Measurements from ENCODE around the gene PRRC2B.

Gene PRRC2B

DNA sequence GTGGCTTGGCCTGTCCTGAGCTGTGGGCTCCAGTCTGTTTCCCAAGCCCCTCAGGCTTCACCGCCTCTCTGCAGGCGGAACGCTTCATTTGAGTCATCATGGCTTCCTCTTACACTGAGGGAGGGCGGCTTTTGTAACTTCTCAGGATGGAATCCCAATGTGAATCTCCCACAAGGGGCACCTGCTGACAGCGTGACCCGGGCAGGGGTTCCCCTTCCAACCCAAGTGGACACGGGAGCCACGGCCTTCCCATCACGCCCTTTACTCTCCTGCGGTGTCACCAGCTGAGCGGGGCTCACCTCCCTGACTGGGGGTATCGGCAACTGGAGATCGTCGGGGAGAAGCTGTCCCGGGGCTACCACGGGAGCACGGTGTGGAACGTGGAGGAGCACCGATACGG, 124.7 kb downstream of the PRRC2B start:
- no peak overlapping the region for H3K27ac ChIP-seq (ENCODE audit: insufficient read depth in 1 of 2, low read depth in 1 of 2, low read length in 2 of 2, poor library complexity in 1 of 2, severe bottlenecking in 2 of 2)
- ChIA-PET CTCF (no interaction called here), POLR2A (no interaction called here)
- no peaks in the 10 kb centered on the region for H3K4me1 ChIP-seq (ENCODE audit: control extremely low read depth in 1 of 4, control insufficient read depth in 4 of 4, insufficient read depth in 4 of 4, low read length in 3 of 4)
- no peak overlapping the region for H3K4me3 ChIP-seq (ENCODE audit: control insufficient read depth in 1 of 7, extremely low read depth in 1 of 7, insufficient read depth in 4 of 7, low read depth in 2 of 7, low read length in 6 of 7)
- H3K36me3 ChIP-seq (ENCODE audit: control insufficient read depth in 4 of 4, insufficient read depth in 4 of 4, low read length in 3 of 4) = peaks cover 2 to 85% (median 67%) of the 10 kb centered on the region in 4 experiments
- WGBS (ENCODE audit: insufficient coverage) = 98% methylated on average over 20 of the region's 20 CpGs
- no peak for DNase-seq
- no peaks in the 10 kb centered on the region for H3K27me3 ChIP-seq (replicated peaks in 2 of 5; ENCODE audit: control insufficient read depth in 4 of 5, insufficient read depth in 5 of 5, low read length in 4 of 5)
- peaks cover 0 to 4% (median 0%) of the 10 kb centered on the region in 5 experiments for H3K9me3 ChIP-seq (ENCODE audit: control extremely low read depth in 1 of 5, control insufficient read depth in 4 of 5, insufficient read depth in 2 of 5, low read depth in 1 of 5, low read length in 4 of 5)

DNA sequence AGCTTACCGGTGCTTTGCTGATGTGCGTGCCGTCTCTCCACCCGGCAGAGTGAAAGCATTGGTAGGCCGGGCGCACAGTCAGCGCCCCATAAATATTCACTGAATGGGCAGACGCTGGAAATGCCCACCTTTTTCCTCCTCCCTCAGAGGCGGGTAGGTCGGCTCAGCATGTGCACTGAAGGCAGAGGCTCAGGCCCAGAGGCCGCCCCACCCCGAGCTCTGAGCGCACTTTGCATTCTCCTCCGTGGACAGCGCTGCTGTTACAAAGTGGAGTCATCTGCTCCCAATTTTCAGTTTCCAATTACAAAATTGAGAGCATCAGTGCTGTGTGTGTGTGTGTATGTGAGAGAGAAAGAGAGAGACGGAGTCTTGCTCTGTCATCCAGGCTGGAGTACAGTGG, 126.6 kb downstream of the PRRC2B start:
- CTCF ChIA-PET = no interaction called here

DNA sequence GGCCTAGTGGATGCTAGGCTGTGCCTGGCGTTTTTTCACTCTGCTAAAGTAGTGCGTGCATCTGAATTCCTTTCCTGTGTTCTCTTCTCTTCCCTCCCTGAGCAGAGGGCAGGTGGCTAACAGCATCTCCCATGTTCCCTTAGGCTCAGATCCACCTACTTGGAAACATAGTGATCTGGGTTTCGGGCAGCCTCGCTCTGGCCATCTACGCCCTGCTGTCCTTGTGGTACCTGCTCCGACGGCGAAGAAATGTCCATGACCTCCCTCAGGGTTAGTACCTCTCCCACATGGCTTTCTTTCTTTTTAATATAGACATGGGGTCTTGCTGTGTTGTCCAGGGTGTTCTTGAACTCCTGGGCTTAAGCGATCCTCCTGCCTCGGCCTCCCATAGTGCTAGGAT, 127.3 kb downstream of the PRRC2B start:
- H3K27ac ChIP-seq (ENCODE audit: insufficient read depth in 1 of 2, low read depth in 1 of 2, low read length in 2 of 2, poor library complexity in 1 of 2, severe bottlenecking in 2 of 2) = no peak overlapping the region
- no peaks in the 10 kb centered on the region for H3K27me3 ChIP-seq (replicated peaks in 2 of 5; ENCODE audit: control insufficient read depth in 4 of 5, insufficient read depth in 5 of 5, low read length in 4 of 5)
- no peaks in the 10 kb centered on the region for H3K9me3 ChIP-seq (ENCODE audit: control extremely low read depth in 1 of 5, control insufficient read depth in 4 of 5, insufficient read depth in 2 of 5, low read depth in 1 of 5, low read length in 4 of 5)
- no peak overlapping the region for H3K4me3 ChIP-seq (ENCODE audit: control insufficient read depth in 1 of 7, extremely low read depth in 1 of 7, insufficient read depth in 4 of 7, low read depth in 2 of 7, low read length in 6 of 7)
- H3K36me3 ChIP-seq (ENCODE audit: control insufficient read depth in 4 of 4, insufficient read depth in 4 of 4, low read length in 3 of 4) = peaks cover 6 to 90% (median 70%) of the 10 kb centered on the region in 4 experiments
- ChIA-PET POLR2A (no interaction called here), CTCF (no interaction called here)
- 99% methylated on average over 9 of the region's 10 CpGs for WGBS (ENCODE audit: insufficient coverage)
- DNase-seq = no peak
- H3K4me1 ChIP-seq (ENCODE audit: control extremely low read depth in 1 of 4, control insufficient read depth in 4 of 4, insufficient read depth in 4 of 4, low read length in 3 of 4) = no peaks in the 10 kb centered on the region

More for the DNA sequence above, 126.6 kb downstream of the PRRC2B start:
- Histone ChIP-seq H3K27me3 (replicated peaks in 2 of 5; ENCODE audit: control insufficient read depth in 4 of 5, insufficient read depth in 5 of 5, low read length in 4 of 5) (no peaks in the 10 kb centered on the region), H3K4me3 (ENCODE audit: control insufficient read depth in 1 of 7, extremely low read depth in 1 of 7, insufficient read depth in 4 of 7, low read depth in 2 of 7, low read length in 6 of 7) (no peak overlapping the region), H3K4me1 (ENCODE audit: control extremely low read depth in 1 of 4, control insufficient read depth in 4 of 4, insufficient read depth in 4 of 4, low read length in 3 of 4) (no peaks in the 10 kb centered on the region), H3K27ac (ENCODE audit: insufficient read depth in 1 of 2, low read depth in 1 of 2, low read length in 2 of 2, poor library complexity in 1 of 2, severe bottlenecking in 2 of 2) (no peak overlapping the region), H3K9me3 (ENCODE audit: control extremely low read depth in 1 of 5, control insufficient read depth in 4 of 5, insufficient read depth in 2 of 5, low read depth in 1 of 5, low read length in 4 of 5) (peaks cover 0 to under 1% (median 0%) of the 10 kb centered on the region in 5 experiments), H3K36me3 (ENCODE audit: control insufficient read depth in 4 of 4, insufficient read depth in 4 of 4, low read length in 3 of 4) (peaks cover 2 to 90% (median 73%) of the 10 kb centered on the region in 4 experiments)
- WGBS (ENCODE audit: insufficient coverage) = 88% methylated on average over 12 of the region's 16 CpGs
- POLR2A ChIA-PET = no interaction called here
- DNase-seq = no peak

DNA sequence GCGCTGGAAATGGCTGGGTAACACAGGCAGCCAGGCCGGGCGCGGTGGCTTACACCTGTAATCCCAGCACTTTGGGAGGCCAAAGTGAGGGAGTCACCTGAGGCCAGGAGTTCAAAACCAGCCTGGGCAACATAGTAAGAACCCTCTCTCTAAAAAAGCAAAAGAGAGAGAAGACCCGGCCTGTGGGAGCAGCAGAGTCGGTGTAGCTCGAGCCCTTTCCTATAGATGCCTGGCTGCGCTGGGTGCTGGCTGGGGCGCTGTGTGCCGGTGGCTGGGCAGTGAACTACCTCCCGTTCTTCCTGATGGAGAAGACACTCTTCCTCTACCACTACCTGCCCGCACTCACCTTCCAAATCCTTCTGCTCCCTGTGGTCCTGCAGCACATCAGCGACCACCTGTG, 127.9 kb downstream of the PRRC2B start:
- WGBS (ENCODE audit: insufficient coverage) = 98% methylated on average over 11 of the region's 13 CpGs
- Histone ChIP-seq H3K4me3 (ENCODE audit: control insufficient read depth in 1 of 7, extremely low read depth in 1 of 7, insufficient read depth in 4 of 7, low read depth in 2 of 7, low read length in 6 of 7) (no peak overlapping the region), H3K27me3 (replicated peaks in 2 of 5; ENCODE audit: control insufficient read depth in 4 of 5, insufficient read depth in 5 of 5, low read length in 4 of 5) (no peaks in the 10 kb centered on the region), H3K9me3 (ENCODE audit: control extremely low read depth in 1 of 5, control insufficient read depth in 4 of 5, insufficient read depth in 2 of 5, low read depth in 1 of 5, low read length in 4 of 5) (no peaks in the 10 kb centered on the region), H3K4me1 (ENCODE audit: control extremely low read depth in 1 of 4, control insufficient read depth in 4 of 4, insufficient read depth in 4 of 4, low read length in 3 of 4) (no peaks in the 10 kb centered on the region), H3K27ac (ENCODE audit: insufficient read depth in 1 of 2, low read depth in 1 of 2, low read length in 2 of 2, poor library complexity in 1 of 2, severe bottlenecking in 2 of 2) (no peak overlapping the region), H3K36me3 (ENCODE audit: control insufficient read depth in 4 of 4, insufficient read depth in 4 of 4, low read length in 3 of 4) (peaks cover 8 to 93% (median 68%) of the 10 kb centered on the region in 4 experiments)
- no peak for DNase-seq
- ChIA-PET CTCF (no interaction called here), POLR2A (no interaction called here)

DNA sequence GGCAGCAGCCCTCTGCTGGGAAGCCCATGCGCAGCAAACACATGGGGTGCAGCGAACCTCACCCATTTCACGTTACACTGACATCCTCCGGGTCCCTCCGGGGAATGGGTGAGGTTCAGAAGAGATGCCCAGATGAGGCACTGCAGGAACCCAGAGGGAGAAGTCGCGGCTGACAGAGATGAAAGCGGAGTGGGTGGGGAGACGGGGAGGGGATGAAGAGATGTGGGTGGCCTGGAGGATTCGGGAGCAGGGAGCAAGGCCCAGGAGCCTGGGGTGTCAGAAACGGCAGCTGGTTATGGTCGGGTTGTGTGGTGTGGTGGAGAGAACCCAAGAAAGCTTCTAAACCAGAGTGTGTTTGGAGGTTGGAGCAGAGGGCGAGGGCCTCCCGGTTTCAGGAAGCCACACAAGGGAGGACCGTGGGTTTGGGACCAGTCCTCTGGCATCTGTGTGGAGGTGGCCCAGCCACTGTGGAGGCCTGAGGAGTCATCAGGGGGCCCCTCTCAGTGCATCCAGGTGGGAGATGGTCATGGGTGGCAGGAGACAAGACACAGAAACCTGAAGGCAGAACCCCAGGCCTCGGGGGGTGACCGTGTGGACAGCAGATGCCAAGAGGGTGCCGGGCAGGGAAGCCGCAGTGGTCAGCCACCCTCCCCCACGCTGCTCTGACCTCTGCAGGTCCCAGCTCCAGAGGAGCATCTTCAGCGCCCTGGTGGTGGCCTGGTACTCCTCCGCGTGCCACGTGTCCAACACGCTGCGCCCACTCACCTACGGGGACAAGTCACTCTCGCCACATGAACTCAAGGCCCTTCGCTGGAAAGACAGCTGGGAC, 128.6 kb downstream of the PRRC2B start:
- H3K4me3 ChIP-seq (ENCODE audit: control insufficient read depth in 1 of 7, extremely low read depth in 1 of 7, insufficient read depth in 4 of 7, low read depth in 2 of 7, low read length in 6 of 7) = no peak overlapping the region
- no peak overlapping the region for H3K27ac ChIP-seq (ENCODE audit: insufficient read depth in 1 of 2, low read depth in 1 of 2, low read length in 2 of 2, poor library complexity in 1 of 2, severe bottlenecking in 2 of 2)
- POLR2A ChIA-PET = no interaction called here

DNA sequence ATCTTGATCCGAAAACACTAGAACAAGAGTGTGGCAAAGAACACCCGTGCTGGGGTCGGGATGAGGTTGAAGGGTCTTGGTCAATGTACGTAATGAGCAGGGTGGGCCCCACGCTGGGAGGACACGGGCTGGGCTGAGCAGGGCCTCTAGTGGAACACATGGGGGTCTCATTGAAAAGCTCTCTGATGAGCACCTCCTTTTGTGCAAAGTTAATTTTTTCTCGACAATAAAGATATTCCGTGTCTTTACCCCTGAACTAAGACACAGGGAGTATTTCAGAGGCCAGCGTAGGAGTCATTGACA, 129.2 kb downstream of the PRRC2B start:
- ChIA-PET CTCF (no interaction called here), POLR2A (interaction anchor here (0.9 kb wide), 1 partner anchor 21 kb away, joined by 3 read pairs; no protein-coding TSS in a partner anchor)
- no peak overlapping the region for H3K27ac ChIP-seq (ENCODE audit: insufficient read depth in 1 of 2, low read depth in 1 of 2, low read length in 2 of 2, poor library complexity in 1 of 2, severe bottlenecking in 2 of 2)

More for the DNA sequence above, 128.6 kb downstream of the PRRC2B start:
- H3K4me1 ChIP-seq (ENCODE audit: control extremely low read depth in 1 of 4, control insufficient read depth in 4 of 4, insufficient read depth in 4 of 4, low read length in 3 of 4) = no peaks in the 10 kb centered on the region
- WGBS (ENCODE audit: insufficient coverage) = 98% methylated on average over 25 of the region's 29 CpGs
- DNase-seq = no peak
- H3K27me3 ChIP-seq (replicated peaks in 2 of 5; ENCODE audit: control insufficient read depth in 4 of 5, insufficient read depth in 5 of 5, low read length in 4 of 5) = no peaks in the 10 kb centered on the region
- no peaks in the 10 kb centered on the region for H3K9me3 ChIP-seq (ENCODE audit: control extremely low read depth in 1 of 5, control insufficient read depth in 4 of 5, insufficient read depth in 2 of 5, low read depth in 1 of 5, low read length in 4 of 5)
- H3K36me3 ChIP-seq (ENCODE audit: control insufficient read depth in 4 of 4, insufficient read depth in 4 of 4, low read length in 3 of 4) = peaks cover 8 to 96% (median 69%) of the 10 kb centered on the region in 4 experiments
- CTCF ChIA-PET = no interaction called here

DNA sequence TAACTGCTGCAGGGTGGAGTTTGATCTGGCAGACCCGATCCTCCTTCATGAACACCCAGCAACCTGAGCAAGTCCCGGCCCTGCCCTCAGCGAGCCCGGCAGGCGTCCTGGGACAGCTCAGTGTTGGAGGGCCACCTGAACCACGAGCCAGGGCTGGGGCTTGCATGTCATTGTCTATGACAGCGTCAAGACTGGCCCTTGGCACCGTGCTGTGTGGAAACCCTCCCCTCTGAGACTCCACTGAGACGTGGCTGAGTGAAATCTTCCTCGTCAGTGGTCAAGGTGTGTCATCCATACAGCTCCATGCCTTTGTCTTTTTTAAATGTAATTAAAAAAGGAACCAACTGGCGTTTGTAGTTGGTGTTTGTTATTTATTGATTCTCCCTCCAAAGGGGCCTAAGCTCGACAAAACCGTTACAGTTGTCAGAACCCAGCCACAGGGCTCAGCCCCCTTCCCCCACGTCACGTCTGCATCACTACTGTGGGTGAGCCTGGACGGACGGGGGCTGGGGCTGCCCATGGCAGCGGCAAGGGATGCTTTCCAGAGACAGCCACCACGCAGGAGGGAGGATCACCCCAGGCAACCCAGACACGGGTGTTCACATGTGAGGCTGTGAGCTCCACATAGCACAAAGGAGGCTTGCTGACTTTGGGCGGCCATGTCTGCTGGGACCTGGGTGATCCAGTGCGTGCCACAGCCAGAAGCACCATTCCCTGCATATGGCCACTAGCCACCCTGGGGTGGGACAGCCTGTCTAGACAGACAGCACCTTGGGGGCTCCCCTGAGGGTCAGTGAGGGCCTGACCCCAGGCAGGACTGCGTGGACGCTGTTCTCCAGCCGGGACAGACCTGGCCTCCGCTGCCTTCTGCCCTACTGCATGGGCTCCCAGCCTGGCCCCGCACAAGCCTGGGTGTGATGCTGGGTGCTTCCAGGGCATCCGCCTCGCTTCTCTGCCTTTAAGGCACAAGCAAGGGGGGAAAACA, 129.9 kb downstream of the PRRC2B start:
- DNase-seq = no peak
- 91% methylated on average over 26 of the region's 29 CpGs for WGBS (ENCODE audit: insufficient coverage)
- no peak overlapping the region for H3K27ac ChIP-seq (ENCODE audit: insufficient read depth in 1 of 2, low read depth in 1 of 2, low read length in 2 of 2, poor library complexity in 1 of 2, severe bottlenecking in 2 of 2)
- H3K27me3 ChIP-seq (replicated peaks in 2 of 5; ENCODE audit: control insufficient read depth in 4 of 5, insufficient read depth in 5 of 5, low read length in 4 of 5) = no peaks in the 10 kb centered on the region
- H3K9me3 ChIP-seq (ENCODE audit: control extremely low read depth in 1 of 5, control insufficient read depth in 4 of 5, insufficient read depth in 2 of 5, low read depth in 1 of 5, low read length in 4 of 5) = no peaks in the 10 kb centered on the region
- POLR2A ChIA-PET = interaction anchor here (0.9 kb wide), 1 partner anchor 20 kb away, joined by 3 read pairs; no protein-coding TSS in a partner anchor
- H3K36me3 ChIP-seq (ENCODE audit: control insufficient read depth in 4 of 4, insufficient read depth in 4 of 4, low read length in 3 of 4) = peaks cover 10 to 95% (median 68%) of the 10 kb centered on the region in 4 experiments
- no peak overlapping the region for H3K4me3 ChIP-seq (ENCODE audit: control insufficient read depth in 1 of 7, extremely low read depth in 1 of 7, insufficient read depth in 4 of 7, low read depth in 2 of 7, low read length in 6 of 7)
- CTCF ChIA-PET = no interaction called here
- no peaks in the 10 kb centered on the region for H3K4me1 ChIP-seq (ENCODE audit: control extremely low read depth in 1 of 4, control insufficient read depth in 4 of 4, insufficient read depth in 4 of 4, low read length in 3 of 4)

More for the DNA sequence above, 129.2 kb downstream of the PRRC2B start:
- Histone ChIP-seq H3K9me3 (ENCODE audit: control extremely low read depth in 1 of 5, control insufficient read depth in 4 of 5, insufficient read depth in 2 of 5, low read depth in 1 of 5, low read length in 4 of 5) (no peaks in the 10 kb centered on the region), H3K4me3 (ENCODE audit: control insufficient read depth in 1 of 7, extremely low read depth in 1 of 7, insufficient read depth in 4 of 7, low read depth in 2 of 7, low read length in 6 of 7) (no peak overlapping the region), H3K36me3 (ENCODE audit: control insufficient read depth in 4 of 4, insufficient read depth in 4 of 4, low read length in 3 of 4) (peaks cover 8 to 94% (median 67%) of the 10 kb centered on the region in 4 experiments), H3K27me3 (replicated peaks in 2 of 5; ENCODE audit: control insufficient read depth in 4 of 5, insufficient read depth in 5 of 5, low read length in 4 of 5) (no peaks in the 10 kb centered on the region), H3K4me1 (ENCODE audit: control extremely low read depth in 1 of 4, control insufficient read depth in 4 of 4, insufficient read depth in 4 of 4, low read length in 3 of 4) (no peaks in the 10 kb centered on the region)
- WGBS (ENCODE audit: insufficient coverage) = 100% methylated on average over 9 of the region's 9 CpGs
- DNase-seq = no peak

Measured in common myeloid progenitor, CD34-positive (primary cell).